HG03060 (cell line): ENCODE data around the gene DPYD.

Experiments used
- ATAC-seq: cut with Tn5 transposase; IDR thresholded peaks from one replicate; pipeline ENCODE4 v1.9.1; 2021; ENCODE audit warnings: low read depth, moderate number of reproducible peaks; ENCODE audit not compliant: unreplicated experiment

Gene DPYD

GRCh38 chr1:97567000-97567749 lies 353.7 kb downstream of the DPYD start:
- ATAC-seq, result no peak

GRCh38 chr1:97565886-97566285 lies 354.9 kb downstream of the DPYD start:
- no peak for ATAC-seq

- ATAC-seq, result no peak
These were observed 356.9 kb downstream of the DPYD start for GRCh38 chr1:97563926-97564325.

GRCh38 chr1:97562081-97562480 lies 358.8 kb downstream of the DPYD start:
- ATAC-seq, result no peak

- ATAC-seq, result no peak
These were observed 360.1 kb downstream of the DPYD start for GRCh38 chr1:97560714-97561113.

GRCh38 chr1:97553971-97554370 lies 366.9 kb downstream of the DPYD start:
- ATAC-seq, result no peak

GRCh38 chr1:97551113-97551512 lies 369.7 kb downstream of the DPYD start:
- ATAC-seq, result no peak

GRCh38 chr1:97545446-97545845 lies 375.4 kb downstream of the DPYD start:
- no peak for ATAC-seq

- ATAC-seq, result no peak
These were observed 380.4 kb downstream of the DPYD start for GRCh38 chr1:97540346-97540888.

- ATAC-seq, result no peak
These were observed 382.7 kb downstream of the DPYD start for GRCh38 chr1:97538113-97538512.

GRCh38 chr1:97533358-97533757 lies 387.5 kb downstream of the DPYD start:
- ATAC-seq, result no peak

- ATAC-seq, result no peak
These were observed 391.2 kb downstream of the DPYD start for GRCh38 chr1:97529600-97529999.

GRCh38 chr1:97524211-97524610 lies 396.6 kb downstream of the DPYD start:
- no peak for ATAC-seq

GRCh38 chr1:97516588-97516987 lies 404.2 kb downstream of the DPYD start:
- ATAC-seq, result no peak

GRCh38 chr1:97508653-97509218 lies 412.1 kb downstream of the DPYD start:
- ATAC-seq, result no peak

- no peak for ATAC-seq
These were observed 413.0 kb downstream of the DPYD start for GRCh38 chr1:97507863-97508262.

GRCh38 chr1:97506368-97506767 lies 414.5 kb downstream of the DPYD start:
- ATAC-seq, result no peak

- peak; percentile 90 for ATAC-seq
These were observed 415.0 kb downstream of the DPYD start for GRCh38 chr1:97505816-97506215.

GRCh38 chr1:97505289-97505688 lies 415.5 kb downstream of the DPYD start:
- no peak for ATAC-seq

GRCh38 chr1:97502360-97502759 lies 418.5 kb downstream of the DPYD start:
- no peak for ATAC-seq

GRCh38 chr1:97501628-97502027 lies 419.2 kb downstream of the DPYD start:
- no peak for ATAC-seq

GRCh38 chr1:97500760-97501159 lies 420.1 kb downstream of the DPYD start:
- no peak for ATAC-seq
